Inflammatory macrophage treated with lipopolysaccharide for 1 hour (primary cell): ENCODE measurements around the gene ZNF358.
"Not testable (repeated sequence)": the region's sequence is repeated elsewhere in the genome, so short reads cannot be mapped to it uniquely, and the experiment has no call there.

ENCODE experiments used
- DNase-seq, 2 donors: peaks; one replicate each; pipeline ENCODE4 v3.0.0-alpha.2; 2020 to 2022

Gene ZNF358

GRCh38 chr19:7535998-7536695 is 20.2 kb downstream of the ZNF358 start:
- DNase-seq: no peak

- not testable (repeated sequence) for DNase-seq
Measured at GRCh38 chr19:7538990-7539389, 23.1 kb downstream of the ZNF358 start.

GRCh38 chr19:7539827-7540425 is 24.0 kb downstream of the ZNF358 start:
- no peak for DNase-seq

- DNase-seq: no peak
Measured at GRCh38 chr19:7540761-7541474, 25.0 kb downstream of the ZNF358 start.

- no peak for DNase-seq
Measured at GRCh38 chr19:7541475-7541824, 25.5 kb downstream of the ZNF358 start.

- DNase-seq: no peak
Measured at GRCh38 chr19:7541828-7542443, 26.0 kb downstream of the ZNF358 start.

GRCh38 chr19:7542556-7543348 is 26.8 kb downstream of the ZNF358 start:
- no peak for DNase-seq

- DNase-seq: peak; percentile 74 to 79
Measured at GRCh38 chr19:7544626-7545025, 28.7 kb downstream of the ZNF358 start.

GRCh38 chr19:7545300-7545699 is 29.4 kb downstream of the ZNF358 start:
- DNase-seq: no peak

GRCh38 chr19:7545904-7546303 is 30.0 kb downstream of the ZNF358 start:
- DNase-seq: peak; percentile 73 to 90

GRCh38 chr19:7547159-7547558 is 31.3 kb downstream of the ZNF358 start:
- peak; percentile 33 to 48 for DNase-seq

GRCh38 chr19:7549429-7550148 is 33.7 kb downstream of the ZNF358 start:
- peak; percentile 35 to 45 for DNase-seq

- no peak for DNase-seq
Measured at GRCh38 chr19:7550169-7550770, 34.4 kb downstream of the ZNF358 start.

GRCh38 chr19:7550987-7551761 is 35.3 kb downstream of the ZNF358 start:
- DNase-seq: no peak

- no peak for DNase-seq
Measured at GRCh38 chr19:7552781-7553180, 36.9 kb downstream of the ZNF358 start.

- DNase-seq: no peak
Measured at GRCh38 chr19:7554565-7554964, 38.7 kb downstream of the ZNF358 start.

GRCh38 chr19:7554990-7555864 is 39.3 kb downstream of the ZNF358 start:
- DNase-seq: no peak

- no peak for DNase-seq
Measured at GRCh38 chr19:7556696-7557315, 40.9 kb downstream of the ZNF358 start.

GRCh38 chr19:7558667-7559066 is 42.8 kb downstream of the ZNF358 start:
- no peak for DNase-seq
